Measurements from ENCODE around the gene MRPS15.

DNA sequence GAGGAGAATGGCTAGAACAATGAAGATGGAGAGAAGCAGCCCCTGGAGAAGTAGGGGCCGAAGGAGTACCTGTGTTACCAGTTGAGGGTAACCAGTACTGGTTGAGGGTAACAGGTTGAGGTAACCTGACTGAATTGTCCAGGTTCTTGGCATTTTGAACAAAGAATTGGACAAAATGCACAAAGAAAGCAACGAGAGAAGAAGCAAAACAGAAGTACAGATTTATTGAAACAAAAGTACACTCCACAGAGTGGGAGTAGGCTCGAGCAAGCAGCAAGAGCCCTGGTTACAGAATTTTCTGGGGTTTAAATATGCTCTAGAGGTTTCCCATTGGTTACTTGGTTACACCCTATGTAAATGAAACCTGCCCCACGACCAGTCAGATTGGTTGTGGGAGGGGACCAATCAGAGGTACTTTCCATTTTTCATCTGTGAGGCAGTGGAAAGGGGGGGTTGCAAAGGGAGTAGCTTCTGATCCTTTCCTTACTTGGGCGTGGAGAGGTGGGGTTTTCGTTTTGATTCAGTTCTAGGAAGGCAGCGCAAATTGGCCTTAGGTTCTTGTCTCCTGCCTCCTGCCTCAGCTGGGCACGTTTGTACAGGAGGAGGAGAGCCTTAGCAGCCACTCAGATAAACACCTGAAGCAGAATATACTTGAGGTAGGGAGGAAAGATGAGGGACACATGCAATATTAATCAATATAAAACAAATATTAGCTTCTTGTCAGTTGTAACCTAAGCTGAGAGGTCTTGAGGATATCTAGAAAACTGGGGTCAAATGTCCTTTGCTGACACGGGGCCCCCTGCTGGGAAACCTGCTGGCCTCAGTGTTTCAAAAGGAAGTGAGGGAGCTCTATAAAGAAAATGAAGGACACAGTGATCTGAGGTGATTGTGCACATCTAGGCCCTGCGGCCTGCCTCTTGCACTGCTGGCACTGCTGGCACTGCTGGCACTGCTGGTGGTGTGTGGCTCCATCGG, 52.2 kb downstream of the MRPS15 start:
- TF ChIP-seq EZH2 (IDR thresholded peaks at IDR 0.05; ENCODE audit: borderline replicate concordance, low read depth, low read length, severe bottlenecking): no peak
- TF ChIP-seq POLR2AphosphoS5 (IDR thresholded peaks at IDR 0.05; ENCODE audit: insufficient read depth, low read depth, low read length): no peak
- TF ChIP-seq, protein P1, sequence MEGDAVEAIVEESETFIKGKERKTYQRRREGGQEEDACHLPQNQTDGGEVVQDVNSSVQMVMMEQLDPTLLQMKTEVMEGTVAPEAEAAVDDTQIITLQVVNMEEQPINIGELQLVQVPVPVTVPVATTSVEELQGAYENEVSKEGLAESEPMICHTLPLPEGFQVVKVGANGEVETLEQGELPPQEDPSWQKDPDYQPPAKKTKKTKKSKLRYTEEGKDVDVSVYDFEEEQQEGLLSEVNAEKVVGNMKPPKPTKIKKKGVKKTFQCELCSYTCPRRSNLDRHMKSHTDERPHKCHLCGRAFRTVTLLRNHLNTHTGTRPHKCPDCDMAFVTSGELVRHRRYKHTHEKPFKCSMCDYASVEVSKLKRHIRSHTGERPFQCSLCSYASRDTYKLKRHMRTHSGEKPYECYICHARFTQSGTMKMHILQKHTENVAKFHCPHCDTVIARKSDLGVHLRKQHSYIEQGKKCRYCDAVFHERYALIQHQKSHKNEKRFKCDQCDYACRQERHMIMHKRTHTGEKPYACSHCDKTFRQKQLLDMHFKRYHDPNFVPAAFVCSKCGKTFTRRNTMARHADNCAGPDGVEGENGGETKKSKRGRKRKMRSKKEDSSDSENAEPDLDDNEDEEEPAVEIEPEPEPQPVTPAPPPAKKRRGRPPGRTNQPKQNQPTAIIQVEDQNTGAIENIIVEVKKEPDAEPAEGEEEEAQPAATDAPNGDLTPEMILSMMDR (IDR thresholded peaks at IDR 0.05; ENCODE audit: extremely low read depth in 1 of 2, insufficient read depth in 1 of 2, low read depth in 1 of 2, low read length in 2 of 2): no peak

Measured in endothelial cell of umbilical vein (primary cell).